Measurements from ENCODE around the gene FOXK1.

Gene FOXK1

DNA sequence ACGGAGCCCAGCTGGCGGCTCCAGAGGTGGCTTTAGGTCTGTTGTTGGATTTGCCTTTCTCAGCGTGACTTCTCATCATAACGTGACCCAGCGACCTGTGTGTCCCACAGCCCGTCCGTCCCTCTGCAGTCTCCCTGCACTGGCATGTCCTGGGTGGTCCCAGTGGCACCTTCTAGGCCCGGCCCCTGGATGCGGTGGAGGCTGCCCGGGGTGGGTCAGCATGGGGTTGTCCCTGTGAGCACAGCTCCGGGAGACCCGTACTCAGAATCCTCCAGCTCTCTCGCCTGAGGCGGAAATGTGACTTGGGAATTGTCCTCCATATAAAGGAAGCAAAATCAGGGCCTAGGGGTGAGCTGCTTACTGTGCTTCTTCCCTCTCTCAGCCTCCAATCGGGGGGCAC lies 67.7 kb downstream of the FOXK1 start:
- TF ChIP-seq POLR2A (IDR thresholded peaks at IDR 0.05; ENCODE audit: extremely low read depth, insufficient read length) = no peak
- TF ChIP-seq, protein P1, sequence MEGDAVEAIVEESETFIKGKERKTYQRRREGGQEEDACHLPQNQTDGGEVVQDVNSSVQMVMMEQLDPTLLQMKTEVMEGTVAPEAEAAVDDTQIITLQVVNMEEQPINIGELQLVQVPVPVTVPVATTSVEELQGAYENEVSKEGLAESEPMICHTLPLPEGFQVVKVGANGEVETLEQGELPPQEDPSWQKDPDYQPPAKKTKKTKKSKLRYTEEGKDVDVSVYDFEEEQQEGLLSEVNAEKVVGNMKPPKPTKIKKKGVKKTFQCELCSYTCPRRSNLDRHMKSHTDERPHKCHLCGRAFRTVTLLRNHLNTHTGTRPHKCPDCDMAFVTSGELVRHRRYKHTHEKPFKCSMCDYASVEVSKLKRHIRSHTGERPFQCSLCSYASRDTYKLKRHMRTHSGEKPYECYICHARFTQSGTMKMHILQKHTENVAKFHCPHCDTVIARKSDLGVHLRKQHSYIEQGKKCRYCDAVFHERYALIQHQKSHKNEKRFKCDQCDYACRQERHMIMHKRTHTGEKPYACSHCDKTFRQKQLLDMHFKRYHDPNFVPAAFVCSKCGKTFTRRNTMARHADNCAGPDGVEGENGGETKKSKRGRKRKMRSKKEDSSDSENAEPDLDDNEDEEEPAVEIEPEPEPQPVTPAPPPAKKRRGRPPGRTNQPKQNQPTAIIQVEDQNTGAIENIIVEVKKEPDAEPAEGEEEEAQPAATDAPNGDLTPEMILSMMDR (IDR thresholded peaks at IDR 0.05; ENCODE audit: low read depth, low read length) = no peak
- TF ChIP-seq, protein P2, sequence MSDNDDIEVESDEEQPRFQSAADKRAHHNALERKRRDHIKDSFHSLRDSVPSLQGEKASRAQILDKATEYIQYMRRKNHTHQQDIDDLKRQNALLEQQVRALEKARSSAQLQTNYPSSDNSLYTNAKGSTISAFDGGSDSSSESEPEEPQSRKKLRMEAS (IDR thresholded peaks at IDR 0.05; ENCODE audit: low read depth, low read length) = no peak
- no peak for TF ChIP-seq MYC (IDR thresholded peaks at IDR 0.05; ENCODE audit: low read depth, low read length)
- DNase-seq (ENCODE audit: low read depth) = no peak
- H3K4me3 ChIP-seq (ENCODE audit: low read depth, low read length) = no peak overlapping the region

DNA sequence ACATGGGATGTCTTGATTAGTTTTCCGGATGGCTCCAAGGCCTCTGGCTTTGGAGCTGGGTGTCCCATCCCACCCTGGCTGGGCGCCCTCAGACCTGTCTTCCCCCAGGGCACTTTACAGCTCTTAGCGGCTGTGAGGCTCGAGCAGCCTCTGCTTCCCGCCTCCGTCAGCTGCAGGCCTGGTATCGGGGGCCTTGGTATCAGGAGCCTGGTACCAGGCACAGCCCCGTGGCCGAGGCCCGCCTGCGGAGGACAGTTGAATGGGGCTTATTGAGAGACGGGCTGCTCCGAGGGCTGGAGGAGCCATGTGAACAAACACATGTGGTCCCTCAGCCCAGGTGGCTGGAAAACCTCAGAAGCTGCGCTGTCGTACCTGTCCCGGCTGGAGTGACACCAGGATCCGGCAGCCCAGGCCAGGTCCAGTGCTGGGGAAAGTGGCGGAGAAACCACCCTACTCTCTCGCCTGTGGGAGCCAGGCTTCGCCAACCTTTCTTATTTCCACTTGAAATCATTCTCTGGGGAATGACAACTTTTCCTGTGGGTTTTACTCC lies 69.4 kb downstream of the FOXK1 start:
- no peak overlapping the region for H3K4me3 ChIP-seq (ENCODE audit: low read depth, low read length)
- TF ChIP-seq, protein P1 (IDR thresholded peaks at IDR 0.05; ENCODE audit: low read depth, low read length) = no peak
- TF ChIP-seq, protein P2 (IDR thresholded peaks at IDR 0.05; ENCODE audit: low read depth, low read length) = no peak
- TF ChIP-seq MYC (IDR thresholded peaks at IDR 0.05; ENCODE audit: low read depth, low read length) (no peak), POLR2A (IDR thresholded peaks at IDR 0.05; ENCODE audit: extremely low read depth, insufficient read length) (no peak)
- DNase-seq (ENCODE audit: low read depth) = no peak

GRCh38 chr7:4753598-4754432 lies 71.7 kb downstream of the FOXK1 start:
- peak; percentile 72 for DNase-seq (ENCODE audit: low read depth)
- no peak overlapping the region for H3K4me3 ChIP-seq (ENCODE audit: low read depth, low read length)
- TF ChIP-seq, protein P2 (IDR thresholded peaks at IDR 0.05; ENCODE audit: low read depth, low read length) = peak; percentile 58
- TF ChIP-seq, protein P1 (IDR thresholded peaks at IDR 0.05; ENCODE audit: low read depth, low read length) = peak; percentile 96
- TF ChIP-seq MYC (IDR thresholded peaks at IDR 0.05; ENCODE audit: low read depth, low read length) (peak; percentile 28; the same call in 1 of the 2 replicates), POLR2A (IDR thresholded peaks at IDR 0.05; ENCODE audit: extremely low read depth, insufficient read length) (no peak)

GRCh38 chr7:4754433-4755010 lies 72.4 kb downstream of the FOXK1 start:
- TF ChIP-seq POLR2A (IDR thresholded peaks at IDR 0.05; ENCODE audit: extremely low read depth, insufficient read length) (no peak), MYC (IDR thresholded peaks at IDR 0.05; ENCODE audit: low read depth, low read length) (no peak)
- no peak for DNase-seq (ENCODE audit: low read depth)
- no peak overlapping the region for H3K4me3 ChIP-seq (ENCODE audit: low read depth, low read length)

DNA sequence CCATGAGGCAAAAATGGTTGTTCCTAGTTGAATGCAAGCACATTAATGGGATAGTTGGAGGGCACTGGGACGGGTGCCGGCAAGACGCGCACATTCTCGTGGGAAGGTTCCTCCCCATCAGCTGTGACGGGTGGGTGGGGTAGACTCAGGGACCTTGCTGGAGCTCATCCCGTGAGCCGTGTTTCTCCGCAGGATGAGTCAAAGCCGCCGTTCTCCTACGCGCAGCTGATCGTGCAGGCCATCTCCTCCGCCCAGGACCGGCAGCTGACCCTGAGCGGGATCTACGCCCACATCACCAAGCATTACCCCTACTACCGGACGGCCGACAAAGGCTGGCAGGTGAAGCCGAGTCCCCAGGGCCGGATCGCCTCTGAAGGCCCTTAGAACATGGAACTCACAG lies 73.0 kb downstream of the FOXK1 start:
- TF ChIP-seq, protein P1 (IDR thresholded peaks at IDR 0.05; ENCODE audit: low read depth, low read length) = no peak
- TF ChIP-seq, protein P2 (IDR thresholded peaks at IDR 0.05; ENCODE audit: low read depth, low read length) = no peak
- no peak for TF ChIP-seq MYC (IDR thresholded peaks at IDR 0.05; ENCODE audit: low read depth, low read length)
- no peak for TF ChIP-seq POLR2A (IDR thresholded peaks at IDR 0.05; ENCODE audit: extremely low read depth, insufficient read length)
- no peak for DNase-seq (ENCODE audit: low read depth)

DNA sequence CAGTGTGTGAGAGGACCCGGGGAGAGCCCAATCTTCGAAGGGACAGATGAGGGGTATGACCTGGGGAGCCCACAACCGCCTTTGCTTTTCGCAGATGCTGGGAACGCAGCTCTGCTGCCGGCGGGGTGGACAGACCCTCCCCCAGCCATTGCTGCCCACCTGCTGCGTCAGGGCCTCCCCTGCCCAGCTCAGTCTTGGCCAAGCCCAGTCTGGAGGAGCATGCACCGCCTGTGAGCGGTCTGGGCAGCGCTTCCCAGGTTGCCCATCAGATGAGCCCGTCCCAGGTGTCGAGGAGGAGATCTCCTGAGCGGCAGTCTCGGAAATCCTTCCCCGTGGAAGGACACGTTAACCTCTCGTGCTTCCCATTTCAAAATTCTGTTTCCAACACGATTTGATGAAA lies 76.0 kb downstream of the FOXK1 start:
- TF ChIP-seq, protein P1 (IDR thresholded peaks at IDR 0.05; ENCODE audit: low read depth, low read length) = no peak
- TF ChIP-seq MYC (IDR thresholded peaks at IDR 0.05; ENCODE audit: low read depth, low read length) = no peak
- TF ChIP-seq, protein P2 (IDR thresholded peaks at IDR 0.05; ENCODE audit: low read depth, low read length) = no peak
- TF ChIP-seq POLR2A (IDR thresholded peaks at IDR 0.05; ENCODE audit: extremely low read depth, insufficient read length) = no peak
- no peak overlapping the region for H3K4me3 ChIP-seq (ENCODE audit: low read depth, low read length)
- DNase-seq (ENCODE audit: low read depth) = no peak

More for the DNA sequence above, 73.0 kb downstream of the FOXK1 start:
- H3K4me3 ChIP-seq (ENCODE audit: low read depth, low read length) = no peak overlapping the region
